ENCODE results near the gene CADPS2. TPM values are rescaled to one million over a fixed set of nuclear protein-coding genes. Genes with fewer than 3 reads are reported as not detected.

CADPS2 gene
- total and polyA plus RNA-seq, 10 of the 15 experiments (the other 5 are each of a cell fraction or from before 2014, with no cell fraction given) = 0.05 to 7.5 (median 0.25) TPM

DNA sequence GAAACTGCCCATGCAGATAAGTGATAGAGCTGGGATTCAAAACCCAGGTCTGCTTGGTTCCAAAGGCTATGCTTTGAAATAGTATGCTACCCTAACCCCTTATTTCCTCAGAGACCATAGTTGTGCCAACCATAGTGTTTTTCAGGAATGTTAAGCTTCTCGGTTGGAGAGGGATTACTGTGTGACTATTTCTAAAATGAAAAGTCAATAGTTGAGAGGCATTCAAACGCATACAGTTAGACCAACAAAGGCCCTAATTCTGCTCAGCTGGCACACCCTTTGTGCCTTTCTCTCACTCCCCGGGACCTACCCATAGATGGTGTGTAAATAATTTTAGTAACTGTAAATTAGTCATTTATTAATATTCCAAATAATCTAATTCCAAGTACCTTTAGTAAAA, 118.9 kb downstream of the CADPS2 start:
- no peak overlapping the region for H3K4me2 ChIP-seq (ENCODE audit: control insufficient read depth, insufficient read depth)
- ChIA-PET SMC1A (ENCODE audit: uncharacterized antibody, unreplicated experiment) (interaction anchor here (1.2 to 2.4 kb wide), 7 partner anchors 19 to 85 kb away, joined by 3 to 9 read pairs (median 4); partner anchors contain the start of gene RNF133), CTCF (interaction anchor here (0.7 to 3.8 kb wide), 5 partner anchors 9 to 388 kb away, joined by 3 to 15 read pairs (median 3); no protein-coding TSS in a partner anchor), RAD21 (ENCODE audit: unreplicated experiment) (interaction anchor here (1.7 to 3.8 kb wide), 2 partner anchors 36 to 53 kb away, joined by 4 to 22 read pairs; no protein-coding TSS in a partner anchor), POLR2A (no interaction called here)
- H3K4me3 ChIP-seq = no peak overlapping the region
- no peak overlapping the region for H3K27ac ChIP-seq (ENCODE audit: control insufficient read depth, insufficient read depth)
- WGBS (ENCODE audit: insufficient coverage, insufficient replicate concordance, low lambda C conversion rate, missing lambda C conversion rate) = 47% methylated on average over 3 of the region's 3 CpGs
- H3K9me3 ChIP-seq (replicated peaks; ENCODE audit: control insufficient read depth, insufficient read depth, low read length) = no peaks in the 10 kb centered on the region
- no TSS peak for BruUV-seq (replicated peaks)
- no peaks in the 10 kb centered on the region for H4K20me1 ChIP-seq (ENCODE audit: control insufficient read depth, insufficient read depth)
- H3K4me1 ChIP-seq (ENCODE audit: control insufficient read depth, insufficient read depth, low read length) = no peaks in the 10 kb centered on the region
- in situ Hi-C loops (cut with MboI) = no loop called here
- no peak overlapping the region for H3K9ac ChIP-seq (ENCODE audit: control insufficient read depth, insufficient read depth, low read length)
- H3K79me2 ChIP-seq (ENCODE audit: control insufficient read depth, insufficient read depth, low read length) = no peaks in the 10 kb centered on the region
- FAIRE-seq = no peak
- intact Hi-C loops (cut with micrococcal nuclease; ENCODE audit: unreplicated experiment) = no loop called here
- no peaks in the 10 kb centered on the region for H3K36me3 ChIP-seq (ENCODE audit: control insufficient read depth in 2 of 2, insufficient read depth in 2 of 2, low read length in 1 of 2)
- DNase-seq (ENCODE audit: low read depth, low spot score) = no peak
- no peak overlapping the region for H2AFZ ChIP-seq (ENCODE audit: control insufficient read depth, low read depth, low read length)
- no peak for ATAC-seq
- H3K27me3 ChIP-seq (replicated peaks in 1 of 2; ENCODE audit: control insufficient read depth in 2 of 2, insufficient read depth in 2 of 2, low read length in 1 of 2) = no peaks in the 10 kb centered on the region
- TF ChIP-seq CBFB (IDR thresholded peaks at IDR 0.05; ENCODE audit: low read depth) (no peak), NFIC (IDR thresholded peaks at IDR 0.05; ENCODE audit: low read depth, low read length) (no peak), ZNF24 (IDR thresholded peaks at IDR 0.05) (no peak), STAT1 (conservative IDR thresholded peaks at IDR 0.05) (no peak), HCFC1 (IDR thresholded peaks at IDR 0.05; ENCODE audit: low read length) (no peak), ZNF217 (IDR thresholded peaks at IDR 0.05) (no peak)
- TF ChIP-seq, protein P1, sequence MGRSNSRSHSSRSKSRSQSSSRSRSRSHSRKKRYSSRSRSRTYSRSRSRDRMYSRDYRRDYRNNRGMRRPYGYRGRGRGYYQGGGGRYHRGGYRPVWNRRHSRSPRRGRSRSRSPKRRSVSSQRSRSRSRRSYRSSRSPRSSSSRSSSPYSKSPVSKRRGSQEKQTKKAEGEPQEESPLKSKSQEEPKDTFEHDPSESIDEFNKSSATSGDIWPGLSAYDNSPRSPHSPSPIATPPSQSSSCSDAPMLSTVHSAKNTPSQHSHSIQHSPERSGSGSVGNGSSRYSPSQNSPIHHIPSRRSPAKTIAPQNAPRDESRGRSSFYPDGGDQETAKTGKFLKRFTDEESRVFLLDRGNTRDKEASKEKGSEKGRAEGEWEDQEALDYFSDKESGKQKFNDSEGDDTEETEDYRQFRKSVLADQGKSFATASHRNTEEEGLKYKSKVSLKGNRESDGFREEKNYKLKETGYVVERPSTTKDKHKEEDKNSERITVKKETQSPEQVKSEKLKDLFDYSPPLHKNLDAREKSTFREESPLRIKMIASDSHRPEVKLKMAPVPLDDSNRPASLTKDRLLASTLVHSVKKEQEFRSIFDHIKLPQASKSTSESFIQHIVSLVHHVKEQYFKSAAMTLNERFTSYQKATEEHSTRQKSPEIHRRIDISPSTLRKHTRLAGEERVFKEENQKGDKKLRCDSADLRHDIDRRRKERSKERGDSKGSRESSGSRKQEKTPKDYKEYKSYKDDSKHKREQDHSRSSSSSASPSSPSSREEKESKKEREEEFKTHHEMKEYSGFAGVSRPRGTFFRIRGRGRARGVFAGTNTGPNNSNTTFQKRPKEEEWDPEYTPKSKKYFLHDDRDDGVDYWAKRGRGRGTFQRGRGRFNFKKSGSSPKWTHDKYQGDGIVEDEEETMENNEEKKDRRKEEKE (IDR thresholded peaks at IDR 0.05) = no peak
- TF ChIP-seq, protein P2, sequence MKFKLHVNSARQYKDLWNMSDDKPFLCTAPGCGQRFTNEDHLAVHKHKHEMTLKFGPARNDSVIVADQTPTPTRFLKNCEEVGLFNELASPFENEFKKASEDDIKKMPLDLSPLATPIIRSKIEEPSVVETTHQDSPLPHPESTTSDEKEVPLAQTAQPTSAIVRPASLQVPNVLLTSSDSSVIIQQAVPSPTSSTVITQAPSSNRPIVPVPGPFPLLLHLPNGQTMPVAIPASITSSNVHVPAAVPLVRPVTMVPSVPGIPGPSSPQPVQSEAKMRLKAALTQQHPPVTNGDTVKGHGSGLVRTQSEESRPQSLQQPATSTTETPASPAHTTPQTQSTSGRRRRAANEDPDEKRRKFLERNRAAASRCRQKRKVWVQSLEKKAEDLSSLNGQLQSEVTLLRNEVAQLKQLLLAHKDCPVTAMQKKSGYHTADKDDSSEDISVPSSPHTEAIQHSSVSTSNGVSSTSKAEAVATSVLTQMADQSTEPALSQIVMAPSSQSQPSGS (IDR thresholded peaks at IDR 0.05; ENCODE audit: low read length) = no peak
